Astrocyte (in vitro differentiated cells and primary cell): Measurements from ENCODE around the gene CD22.

Experiments used
- EZH2 ChIP-seq: IDR thresholded peaks from 2 replicates; pipeline ENCODE4 v1.6.1; 2012; ENCODE audit warnings: mild to moderate bottlenecking, low read length, inconsistent platforms; ENCODE audit not compliant: insufficient read depth
- TF ChIP-seq, protein P1 (sequence below): IDR thresholded peaks from 2 replicates; pipeline ENCODE4 v1.5.1; 2011; ENCODE audit warnings: low read depth, mild to moderate bottlenecking, inconsistent platforms, low read length, moderate library complexity; ENCODE audit not compliant: insufficient read depth

DNA sequence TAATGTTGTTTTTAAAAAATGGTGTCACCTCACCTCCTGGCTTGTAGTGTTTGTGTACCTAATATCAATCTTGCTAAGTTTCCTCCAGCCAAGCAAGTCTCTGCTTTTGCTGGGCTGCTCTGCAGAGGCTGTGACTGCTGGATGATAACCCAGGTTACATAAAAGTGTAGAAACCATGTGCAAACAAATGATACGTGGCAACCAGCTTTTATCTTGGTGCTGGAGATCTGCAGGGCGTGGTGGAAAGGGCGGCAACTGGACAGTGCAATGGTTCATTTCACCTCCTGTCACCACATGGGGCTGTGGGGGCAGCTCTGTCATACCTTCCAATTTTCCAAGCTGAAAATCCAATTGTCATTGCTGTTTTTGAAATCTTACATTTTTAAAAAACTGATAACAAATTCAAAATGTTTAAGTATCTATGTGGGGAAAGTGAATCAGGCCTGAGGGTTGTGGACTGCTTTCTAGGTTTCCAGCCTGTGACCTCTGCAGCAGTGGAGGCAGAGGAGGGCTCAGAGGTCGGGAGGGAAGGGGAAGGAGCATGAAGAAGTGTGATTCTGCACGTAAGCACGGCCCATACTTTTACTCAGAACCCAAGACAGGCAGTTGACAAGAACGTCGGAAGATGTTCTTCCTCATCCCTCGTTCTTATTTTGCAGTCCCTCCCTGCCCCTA is 51.6 kb downstream of the CD22 start:
- TF ChIP-seq, protein P1, sequence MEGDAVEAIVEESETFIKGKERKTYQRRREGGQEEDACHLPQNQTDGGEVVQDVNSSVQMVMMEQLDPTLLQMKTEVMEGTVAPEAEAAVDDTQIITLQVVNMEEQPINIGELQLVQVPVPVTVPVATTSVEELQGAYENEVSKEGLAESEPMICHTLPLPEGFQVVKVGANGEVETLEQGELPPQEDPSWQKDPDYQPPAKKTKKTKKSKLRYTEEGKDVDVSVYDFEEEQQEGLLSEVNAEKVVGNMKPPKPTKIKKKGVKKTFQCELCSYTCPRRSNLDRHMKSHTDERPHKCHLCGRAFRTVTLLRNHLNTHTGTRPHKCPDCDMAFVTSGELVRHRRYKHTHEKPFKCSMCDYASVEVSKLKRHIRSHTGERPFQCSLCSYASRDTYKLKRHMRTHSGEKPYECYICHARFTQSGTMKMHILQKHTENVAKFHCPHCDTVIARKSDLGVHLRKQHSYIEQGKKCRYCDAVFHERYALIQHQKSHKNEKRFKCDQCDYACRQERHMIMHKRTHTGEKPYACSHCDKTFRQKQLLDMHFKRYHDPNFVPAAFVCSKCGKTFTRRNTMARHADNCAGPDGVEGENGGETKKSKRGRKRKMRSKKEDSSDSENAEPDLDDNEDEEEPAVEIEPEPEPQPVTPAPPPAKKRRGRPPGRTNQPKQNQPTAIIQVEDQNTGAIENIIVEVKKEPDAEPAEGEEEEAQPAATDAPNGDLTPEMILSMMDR, result no peak
- no peak for TF ChIP-seq EZH2
